ENCODE data around the gene LRP1.

- no peak for TF ChIP-seq CTCF (IDR thresholded peaks at IDR 0.05; ENCODE audit: low read length)
- no peak for TF ChIP-seq EZH2 (optimal IDR thresholded peaks at IDR 0.05; ENCODE audit: low read depth, low read length)
- TF ChIP-seq EZH2phosphoT487 (IDR thresholded peaks at IDR 0.05; ENCODE audit: low read length), result no peak
Observed at GRCh38 chr12:57088354-57089270, 39.7 kb upstream of the LRP1 start, which contains the start of gene NAB2.

Data from MM.1S (cell line).